Spleen (tissue), 7 donors: ENCODE measurements around the gene CHST2.

Experiments
- CTCF ChIP-seq, 11 experiments: fragments of 200-600 bp in 7 of 11; fragments of 450-650 bp in 4 of 11; sonication (generic) in 4 of 11; IDR thresholded peaks in 8 of 11; conservative IDR thresholded peaks in 3 of 11; 1 replicate in 7 of 11; 2 replicates in 4 of 11; pipeline versions ENCODE4 v1.4.0 to v1.8.0; 2016 to 2021; ENCODE audit warnings: antibody characterized with exemption in 11 of 11, inconsistent platforms in 4 of 11, mild to moderate bottlenecking in 1 of 11
- POLR2A ChIP-seq, 3 donors: fragments of 450-650 bp; IDR thresholded peaks; one replicate each; pipeline ENCODE4 v1.5.1; 2017; ENCODE audit warnings: antibody characterized with exemption in 3 of 3, mild to moderate bottlenecking in 1 of 3
- POLR2AphosphoS5 ChIP-seq, 3 donors: sonication (generic); formaldehyde crosslinking; IDR thresholded peaks; one replicate each; pipeline ENCODE4 v1.5.1; 2017; ENCODE audit warnings: antibody characterized with exemption in 3 of 3
- donor health status: DM: no; HTN: no; CAD: no; lungs with moderate emphysema.
- donor health status: DM: no; HTN: no; CAD: no.
- donor health status: DM: no; HTN: no; CAD: no.

- TF ChIP-seq CTCF (IDR thresholded peaks at IDR 0.05 in 8 of 11, conservative IDR thresholded peaks at IDR 0.05 in 3 of 11), result no peak
- TF ChIP-seq POLR2AphosphoS5 (IDR thresholded peaks at IDR 0.05), result no peak
- no peak for TF ChIP-seq POLR2A (IDR thresholded peaks at IDR 0.05)
Measured at GRCh38 chr3:143105170-143105569, 14.4 kb upstream of the CHST2 start.
